NCI-H1930 (cell line): ENCODE measurements around the gene TM2D3.

ENCODE experiments used
- DNase-seq, 2 experiments: peaks; one replicate each; lab custom pipeline; 2025; lab: John Stamatoyannopoulos, UW

TM2D3 gene, protein sequence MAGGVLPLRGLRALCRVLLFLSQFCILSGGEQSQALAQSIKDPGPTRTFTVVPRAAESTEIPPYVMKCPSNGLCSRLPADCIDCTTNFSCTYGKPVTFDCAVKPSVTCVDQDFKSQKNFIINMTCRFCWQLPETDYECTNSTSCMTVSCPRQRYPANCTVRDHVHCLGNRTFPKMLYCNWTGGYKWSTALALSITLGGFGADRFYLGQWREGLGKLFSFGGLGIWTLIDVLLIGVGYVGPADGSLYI

DNA sequence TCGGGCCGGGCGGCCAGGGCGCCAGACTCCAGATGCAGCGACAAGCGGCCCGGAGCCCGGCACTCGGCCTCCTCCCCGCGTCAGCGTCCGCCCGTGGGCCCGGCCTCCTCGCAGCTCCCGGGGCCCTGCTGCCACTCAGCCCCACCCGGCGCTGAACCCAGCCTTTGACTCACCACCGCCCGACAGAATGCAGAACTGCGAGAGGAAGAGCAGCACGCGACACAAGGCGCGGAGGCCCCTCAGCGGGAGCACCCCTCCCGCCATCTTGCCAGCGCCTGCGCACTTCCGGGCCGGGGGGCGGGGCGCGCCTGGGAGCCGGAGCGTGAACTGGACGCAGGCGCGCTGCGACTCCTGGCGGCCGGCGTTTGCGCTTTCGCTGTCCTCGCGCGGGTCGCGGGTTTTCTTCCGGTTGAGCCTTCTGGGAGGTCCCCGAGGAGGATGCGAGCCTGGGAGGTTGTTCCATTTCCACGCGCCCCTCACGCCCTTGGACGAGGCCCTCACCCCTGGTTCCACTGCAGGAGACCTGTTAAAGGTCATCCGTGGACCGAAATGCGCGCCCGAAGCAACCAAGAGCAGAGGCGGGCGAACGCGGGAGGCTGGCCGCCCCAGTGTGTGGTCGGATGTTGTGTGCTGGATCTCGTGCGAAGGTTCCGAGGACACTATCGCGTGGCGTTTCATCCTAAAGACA is at the start of gene TM2D3:
Gene TM2D3 (minus strand): TSS at position 284 of the 688 bp plus-strand sequence. CDS start 20 bp downstream, at position 264.
- peak; percentile 76 to 88 for DNase-seq

DNA sequence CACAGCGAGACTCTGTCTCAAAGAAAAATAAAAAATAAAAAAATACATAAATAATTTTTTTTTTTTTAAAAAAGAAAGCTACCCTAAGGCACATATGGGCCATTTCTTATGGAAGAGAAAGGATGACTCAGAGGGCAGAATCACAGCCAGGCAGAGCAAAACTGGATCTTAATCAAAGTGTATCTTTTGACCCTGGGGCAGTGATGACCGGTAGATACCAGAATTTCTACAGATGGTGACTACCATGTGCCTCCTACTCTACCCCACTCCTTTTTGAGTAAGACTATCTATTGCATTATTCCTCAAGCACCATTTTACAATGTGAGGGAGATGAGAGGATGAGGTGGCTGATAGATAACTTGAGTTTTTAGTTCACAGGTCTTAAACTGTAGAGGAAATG is 46.1 kb upstream of the TM2D3 start:
- no peak for DNase-seq

DNA sequence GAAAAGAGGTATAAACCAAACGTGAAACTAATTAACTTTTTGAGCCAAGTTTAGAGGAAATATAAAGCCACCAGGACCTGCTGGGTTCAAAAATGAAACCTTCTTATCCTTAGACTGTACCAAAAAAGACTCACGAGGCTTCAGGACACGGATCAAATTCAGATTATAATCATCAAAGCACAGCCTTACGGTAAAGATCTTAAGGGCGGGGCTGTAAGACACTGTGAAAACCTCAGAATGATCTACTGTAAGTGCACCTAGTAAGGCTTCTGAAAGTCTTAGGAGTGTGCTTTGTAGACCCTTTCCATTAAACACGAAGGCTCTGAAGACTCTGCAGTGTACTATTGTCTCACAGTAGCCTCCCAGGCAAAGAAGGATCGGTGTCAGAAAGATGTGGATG is 45.3 kb upstream of the TM2D3 start:
- DNase-seq: no peak

DNA sequence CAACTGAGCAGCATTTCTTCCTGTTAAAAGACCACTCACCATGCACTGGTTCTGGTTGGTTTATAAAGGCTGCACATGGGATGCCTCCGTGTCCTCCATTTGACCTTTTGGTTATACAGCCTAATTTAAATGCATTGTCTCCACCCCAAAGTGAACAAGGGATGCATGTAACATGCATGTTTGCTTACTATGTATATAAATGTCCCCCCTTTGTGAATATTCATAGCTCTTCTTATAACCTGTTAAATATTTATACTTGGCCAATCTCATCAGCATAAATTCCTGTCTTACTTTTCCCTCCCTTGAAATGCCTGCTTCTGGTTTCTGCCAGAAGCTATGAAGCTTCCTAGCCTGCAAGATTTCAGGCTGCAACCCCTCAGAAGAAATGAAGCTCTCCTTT is 44.6 kb upstream of the TM2D3 start:
- DNase-seq: no peak

DNA sequence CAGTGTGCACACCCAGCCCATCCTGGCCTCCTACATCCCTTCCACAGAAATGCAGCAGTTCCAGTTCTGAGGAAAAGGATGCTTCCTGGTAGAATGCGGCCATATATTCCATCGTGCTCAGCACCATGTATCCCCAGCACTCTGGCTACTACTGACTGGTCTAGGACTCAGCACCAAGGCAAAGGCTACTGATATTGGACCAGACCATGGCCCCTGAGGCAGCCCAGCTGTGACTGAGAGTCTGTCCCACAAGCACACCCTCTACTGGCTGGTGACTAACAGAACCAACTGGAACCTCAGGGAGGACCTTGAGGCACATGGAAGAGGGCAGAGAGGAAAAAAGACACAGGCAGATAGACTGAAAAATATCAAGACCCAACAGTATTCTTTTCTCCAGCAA is 42.1 kb upstream of the TM2D3 start:
- DNase-seq: no peak

DNA sequence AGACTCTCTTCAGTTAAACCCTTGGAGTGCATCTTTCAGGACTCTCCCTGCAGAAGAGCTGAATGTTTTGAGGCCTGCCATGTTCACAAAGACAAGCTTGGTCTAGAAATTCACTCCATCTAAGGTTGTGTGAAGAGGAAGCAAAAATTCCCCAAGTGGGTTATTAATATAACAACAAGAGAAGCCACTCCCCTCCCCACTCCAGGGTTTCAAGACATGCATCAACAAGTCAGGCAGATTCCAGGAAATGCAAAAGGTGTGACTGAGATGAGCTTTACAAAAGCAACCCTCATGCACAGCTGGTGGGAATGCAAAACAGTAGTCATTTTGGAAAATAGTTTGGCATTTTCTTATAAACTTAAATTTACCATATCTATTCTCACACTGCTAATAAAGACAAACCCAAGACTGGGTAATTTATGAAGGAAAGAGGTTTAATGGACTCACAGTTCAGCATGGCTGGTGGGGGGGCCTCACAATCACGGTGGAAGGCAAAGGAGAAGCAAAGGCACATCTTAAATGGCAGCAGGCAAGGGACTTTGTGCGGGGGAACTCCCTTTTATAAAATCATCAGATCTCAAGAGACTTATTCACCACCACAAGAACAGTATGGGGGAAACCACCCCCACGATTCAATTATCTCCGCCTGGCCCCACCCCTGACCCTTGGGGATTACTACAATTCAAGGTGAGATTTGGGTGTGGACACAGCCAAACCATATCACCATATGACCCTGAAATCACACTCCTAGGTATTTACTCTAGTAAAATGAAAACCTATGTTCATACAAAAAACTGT is 40.8 kb upstream of the TM2D3 start:
- DNase-seq: no peak

DNA sequence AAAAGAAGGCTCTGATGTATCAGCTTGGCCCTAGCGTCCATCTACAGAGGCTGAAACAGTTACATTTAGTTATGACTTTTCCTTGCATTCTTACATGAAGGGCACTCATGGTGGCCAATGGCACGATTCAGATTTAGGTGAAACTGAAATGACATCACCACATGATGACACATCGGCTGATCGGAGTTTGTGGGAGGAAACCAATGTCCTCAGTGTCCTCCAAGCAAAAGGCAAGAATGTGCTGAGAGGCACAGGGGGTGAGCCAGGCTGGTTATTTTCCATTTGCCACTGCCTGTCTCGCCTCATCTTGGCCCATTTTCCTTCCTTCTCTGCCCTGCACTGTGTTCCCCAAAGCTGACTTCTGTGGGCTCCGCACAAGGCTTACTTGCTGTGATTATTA is 37.7 kb upstream of the TM2D3 start:
- DNase-seq: no peak

DNA sequence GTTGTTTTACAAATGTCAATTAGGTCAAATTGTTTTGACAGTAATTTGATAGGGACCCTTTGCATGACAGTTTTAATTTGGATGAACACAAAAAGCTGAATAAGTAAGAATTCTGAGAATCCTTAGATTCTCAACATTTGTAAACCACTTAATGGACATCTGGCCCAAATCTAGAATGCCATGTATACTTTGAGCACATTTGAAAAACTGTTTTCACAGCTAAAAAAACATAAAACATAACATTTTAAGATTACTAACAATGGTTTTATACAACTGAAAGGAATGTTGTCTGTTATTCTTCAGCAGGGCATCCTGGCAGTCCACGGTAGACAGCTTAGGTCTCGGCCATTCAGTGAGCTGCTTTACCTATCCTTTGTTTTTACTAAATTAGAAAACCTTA is 34.5 kb upstream of the TM2D3 start:
- DNase-seq: no peak

DNA sequence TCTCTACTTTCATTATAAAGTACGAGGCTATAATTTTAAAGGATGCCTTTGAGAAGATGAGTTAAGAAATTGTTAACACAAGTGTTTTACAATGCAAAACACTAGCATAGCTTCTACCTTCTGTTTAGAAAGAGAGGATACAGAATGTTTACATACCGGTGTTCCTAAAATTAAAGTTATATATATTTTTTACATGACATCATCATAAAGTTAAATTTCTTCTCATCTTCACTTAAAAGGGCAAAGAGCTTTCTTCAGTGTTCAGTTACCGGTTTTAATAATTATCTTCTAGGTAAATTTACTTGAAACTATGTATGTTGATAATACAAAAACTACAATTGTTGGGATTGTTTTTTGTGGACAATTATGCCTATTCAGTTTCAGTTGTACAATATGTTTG is 32.7 kb upstream of the TM2D3 start:
- DNase-seq: no peak

DNA sequence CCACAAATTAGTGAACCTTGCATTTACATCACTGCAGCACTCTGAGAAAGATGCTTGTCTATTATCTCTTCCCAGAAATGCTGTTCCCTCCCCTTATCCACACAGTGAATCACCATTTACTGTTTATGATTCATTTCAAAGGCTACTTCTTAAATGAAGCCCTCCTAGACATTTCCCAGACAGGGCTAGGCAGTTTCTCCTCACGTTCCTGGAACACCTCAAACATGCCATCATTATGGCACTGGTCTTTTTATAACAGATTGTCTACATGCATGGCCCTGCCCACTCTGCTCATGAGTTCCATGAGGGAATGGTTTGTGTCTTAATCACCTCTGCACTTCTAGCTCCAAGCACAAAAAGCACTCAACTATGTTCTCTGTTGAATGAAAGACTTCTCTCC is 32.2 kb upstream of the TM2D3 start:
- no peak for DNase-seq

DNA sequence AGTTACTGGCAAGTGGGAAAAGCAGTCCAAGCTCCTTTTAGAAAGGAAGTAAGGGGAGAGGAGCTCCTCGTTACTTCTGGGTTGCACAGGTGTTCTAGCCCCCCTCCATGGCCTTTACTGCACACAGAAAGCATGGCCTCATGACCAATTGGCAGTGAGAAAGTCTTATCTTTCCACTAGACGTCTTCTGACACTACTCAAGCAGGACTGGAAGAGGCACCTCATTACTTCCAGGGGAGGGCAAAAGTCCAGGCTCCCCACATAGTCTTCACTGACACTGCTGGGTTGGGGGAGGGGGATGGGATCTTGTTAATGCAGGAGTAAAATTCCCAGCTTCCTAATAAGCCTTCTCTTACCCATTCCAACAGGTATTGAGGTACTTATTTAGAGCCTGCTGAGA is 27.6 kb upstream of the TM2D3 start:
- no peak for DNase-seq

DNA sequence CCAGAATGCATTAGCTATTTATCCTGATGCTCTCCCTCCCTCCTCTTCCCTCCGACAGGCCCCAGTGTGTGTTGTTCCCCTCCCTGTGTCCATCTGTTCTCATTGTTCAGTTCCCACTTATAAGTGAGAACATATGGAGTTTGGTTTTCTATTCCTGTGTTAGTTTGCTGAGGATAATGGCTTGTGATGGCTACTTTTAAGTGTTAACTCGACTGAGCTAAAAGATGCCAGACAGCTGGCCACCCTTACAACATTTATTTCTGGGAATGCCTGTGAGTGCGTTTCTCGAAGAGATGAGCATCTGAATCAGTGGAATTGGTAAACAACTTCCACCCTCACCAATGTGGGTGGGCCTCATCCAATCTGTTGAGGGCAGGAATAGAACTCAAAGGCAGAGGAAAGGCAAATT is 24.7 kb upstream of the TM2D3 start:
- no peak for DNase-seq

DNA sequence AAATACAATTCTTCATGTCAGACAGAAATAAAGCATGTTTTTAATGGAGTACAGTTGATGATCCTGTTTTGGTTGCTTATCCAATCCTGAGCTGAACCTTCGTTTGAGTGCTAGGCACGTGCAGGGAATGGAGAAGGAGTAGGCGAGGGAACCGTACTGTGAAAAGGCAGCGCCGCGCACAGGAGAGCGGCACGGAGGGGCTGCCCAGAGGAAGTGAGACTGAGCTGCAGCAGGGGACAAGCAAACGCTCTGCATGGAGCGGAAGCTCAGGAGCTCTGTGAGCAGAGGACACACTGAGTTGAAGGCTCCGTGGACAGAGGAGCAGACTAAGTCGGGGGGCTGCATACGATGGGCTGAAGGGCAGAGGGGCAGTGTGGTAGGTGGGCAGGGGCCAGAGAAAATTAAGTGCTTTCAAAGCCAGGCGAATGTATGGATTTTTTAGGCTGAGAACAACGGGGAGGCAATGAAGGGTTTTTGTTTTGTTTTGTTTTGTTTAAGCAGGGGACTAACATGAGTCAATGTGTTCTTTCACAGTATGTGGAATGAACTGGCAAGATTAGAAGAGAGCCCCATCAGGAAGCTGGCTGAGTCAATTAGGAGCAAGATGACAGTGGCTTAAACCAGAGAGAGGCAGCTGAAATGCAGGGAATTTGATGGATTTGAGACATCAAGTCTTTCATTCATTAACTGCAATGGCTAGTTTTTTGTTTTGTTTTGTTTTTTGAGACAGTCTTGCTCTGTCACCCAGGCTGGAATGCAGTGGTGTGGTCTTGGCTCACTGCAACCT is 23.8 kb upstream of the TM2D3 start:
- no peak for DNase-seq

DNA sequence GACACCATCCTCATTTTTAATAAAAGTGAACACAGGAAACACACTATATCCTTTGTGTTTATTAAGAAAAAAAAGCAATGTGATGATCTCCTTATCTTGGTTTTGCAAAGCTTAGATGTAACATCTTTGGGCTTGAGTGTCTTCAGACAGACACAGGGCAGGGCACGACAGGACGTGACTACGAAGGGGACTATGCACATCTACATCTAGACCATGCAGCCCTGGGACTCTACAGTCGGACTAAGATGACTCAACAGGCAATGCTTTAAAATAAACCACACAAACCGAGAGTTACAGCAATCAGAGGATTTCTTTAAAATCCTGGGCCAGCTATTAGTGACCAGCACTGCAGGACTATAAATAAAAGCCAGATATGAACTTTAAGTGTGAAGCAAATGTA is 22.8 kb upstream of the TM2D3 start:
- DNase-seq: no peak

DNA sequence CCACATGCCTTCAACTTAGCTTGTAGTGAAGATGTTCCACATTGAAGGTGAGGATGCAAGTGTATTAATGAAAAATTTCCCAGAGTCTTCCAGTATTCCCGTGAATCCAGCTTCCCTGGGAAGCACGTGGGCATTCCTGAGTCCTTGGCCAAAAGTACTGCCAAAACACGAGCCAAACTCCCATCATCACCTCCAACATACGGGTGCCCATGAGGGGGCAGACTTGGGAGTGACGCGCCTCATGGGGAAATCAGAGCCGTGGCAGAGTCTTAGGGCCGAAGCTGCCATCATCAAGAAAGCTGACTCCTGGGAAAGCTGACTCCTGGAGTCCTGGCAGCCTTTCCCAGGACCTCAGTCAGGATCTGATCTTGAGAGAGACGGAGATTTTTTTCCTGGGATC is 20.1 kb upstream of the TM2D3 start:
- DNase-seq: no peak

DNA sequence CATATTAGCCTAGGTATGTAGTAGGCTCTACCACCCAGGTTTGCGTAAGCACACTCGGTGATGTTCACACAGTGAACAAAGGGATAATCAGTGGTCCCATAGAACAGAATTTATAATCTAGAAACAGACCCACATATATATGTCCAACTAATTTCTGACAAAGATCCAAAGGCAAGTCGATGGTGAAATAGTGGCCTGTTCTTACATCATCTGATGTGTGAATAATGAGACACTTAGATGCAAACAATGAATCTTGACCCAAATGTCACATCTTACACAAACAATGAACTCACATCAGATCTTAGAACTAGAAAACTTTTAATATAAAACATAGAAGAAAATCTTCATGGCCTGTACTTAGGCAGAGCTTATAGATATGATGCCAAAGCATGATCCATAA is 17.6 kb upstream of the TM2D3 start:
- no peak for DNase-seq

DNA sequence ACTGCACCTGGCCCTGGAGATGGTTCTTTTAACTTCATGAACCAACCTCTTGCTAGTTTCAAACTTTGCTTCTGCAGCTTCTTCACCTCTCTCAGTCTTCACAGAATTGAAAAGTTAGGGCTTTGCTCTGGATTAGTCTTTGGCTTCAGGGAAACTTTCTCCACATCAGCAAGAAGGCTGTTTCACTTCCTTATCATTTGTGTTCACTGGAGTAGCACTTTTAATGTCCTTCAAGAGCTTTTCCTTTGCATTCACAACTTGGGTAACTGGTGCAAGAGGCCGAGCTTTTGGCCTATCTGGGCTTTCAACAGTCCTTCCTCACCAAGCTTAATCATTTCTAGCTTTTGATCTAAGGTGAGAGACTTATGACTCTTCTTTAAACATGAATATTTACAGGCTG is 15.7 kb upstream of the TM2D3 start:
- no peak for DNase-seq

DNA sequence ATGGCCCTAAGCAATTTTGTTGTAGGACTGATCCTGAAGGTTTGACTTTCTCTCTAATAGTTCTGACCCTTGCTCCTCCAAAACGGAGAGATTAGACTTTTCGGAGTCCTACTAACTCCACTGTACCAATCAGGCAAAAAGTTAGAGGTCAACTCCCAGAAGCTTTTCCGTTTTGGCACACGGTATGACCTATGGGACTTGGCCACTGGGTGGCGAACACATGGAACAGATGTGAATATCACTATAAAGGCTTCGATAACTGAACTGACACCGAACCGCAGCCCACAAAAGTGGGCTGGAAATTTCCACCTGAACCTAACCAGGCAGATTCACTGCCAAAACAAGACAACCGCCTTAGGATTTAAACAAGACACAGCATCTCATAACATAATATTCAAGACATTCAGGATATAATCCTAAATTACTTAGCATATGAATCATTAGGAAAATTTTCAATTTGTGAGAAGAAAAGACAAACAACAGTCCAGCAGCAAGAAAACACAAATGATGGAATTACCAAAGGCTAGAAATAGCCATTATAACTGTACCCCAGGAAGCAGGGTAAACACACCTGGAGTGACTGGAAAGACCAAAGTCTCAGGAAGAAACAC is 12.2 kb upstream of the TM2D3 start:
- DNase-seq: no peak

DNA sequence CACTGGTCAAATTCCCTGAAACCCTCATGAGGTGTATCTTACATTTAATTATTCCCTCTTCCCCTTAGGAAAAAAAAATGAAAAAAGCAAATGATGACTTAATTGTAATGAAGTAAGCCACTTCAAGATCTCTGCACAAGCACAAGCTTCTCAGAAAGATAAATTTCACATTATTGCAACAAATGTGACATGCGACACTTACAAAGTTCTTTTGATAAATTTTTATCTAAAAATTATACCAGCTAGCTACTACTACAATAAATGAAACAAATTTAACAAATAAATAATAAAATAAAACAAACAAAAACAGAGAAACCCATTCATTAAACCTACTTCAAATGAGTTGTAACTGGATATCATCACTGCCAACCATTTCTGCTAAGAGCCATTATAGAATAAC is 10.0 kb upstream of the TM2D3 start:
- no peak for DNase-seq

DNA sequence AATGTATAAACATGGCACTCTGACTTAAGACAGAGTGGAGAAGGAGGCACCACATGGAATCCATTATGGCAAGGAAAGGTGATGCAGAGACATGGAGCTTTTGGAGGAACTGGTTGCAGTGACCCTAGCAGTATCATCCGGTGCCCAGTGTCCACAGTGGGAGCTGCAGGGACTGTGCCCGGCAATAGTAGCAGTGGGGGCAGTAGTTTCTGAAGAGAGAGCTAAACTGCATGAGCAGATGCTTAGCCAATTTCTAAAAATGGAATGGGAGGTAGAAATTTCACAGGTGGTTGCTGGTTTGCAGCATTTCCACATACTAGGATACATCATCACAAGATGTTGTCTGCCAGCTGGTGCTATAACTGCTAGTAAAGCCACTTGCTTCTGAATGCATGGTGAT is 7.8 kb upstream of the TM2D3 start:
- DNase-seq: no peak

DNA sequence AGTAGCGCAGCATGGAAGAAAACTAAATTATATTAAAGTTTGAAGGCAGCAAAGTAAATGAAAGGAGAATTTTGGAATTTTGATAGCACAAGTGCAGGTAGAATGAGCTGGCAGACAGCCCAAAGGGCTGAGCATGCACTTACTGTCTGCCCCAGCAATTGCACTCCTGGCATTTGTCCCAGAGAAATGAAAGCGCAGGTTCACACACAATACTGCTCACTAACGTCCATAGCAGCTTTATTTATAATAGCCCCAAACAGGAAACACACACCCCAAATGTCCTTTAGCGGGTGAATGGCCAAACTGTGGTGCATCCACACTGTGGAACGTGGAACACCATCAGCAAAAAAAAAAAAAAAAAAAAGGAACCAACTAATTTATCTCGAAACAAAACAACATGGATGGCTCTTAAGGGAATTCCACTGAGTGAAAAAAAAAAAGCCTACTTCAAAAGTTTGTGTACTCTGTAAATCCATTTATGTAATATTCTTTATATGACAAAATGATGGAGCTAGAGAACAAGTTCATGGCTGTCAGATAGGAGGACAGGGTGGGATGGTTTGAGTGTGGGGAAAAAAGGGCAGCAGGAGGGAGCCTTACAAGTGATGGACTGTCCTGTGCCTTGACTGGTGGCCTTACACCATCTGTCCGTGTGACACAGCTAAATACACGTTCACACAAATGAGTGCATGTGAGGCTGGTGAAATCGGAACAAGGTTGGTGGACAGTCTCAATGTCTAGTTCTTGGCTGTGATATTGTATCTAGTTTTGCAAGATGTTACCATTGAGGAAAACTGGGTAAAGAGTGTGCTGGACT is 6.0 kb upstream of the TM2D3 start:
- DNase-seq: no peak
